TTC549 (cell line): ENCODE data around the gene RNU11.
"Not testable (repeated sequence)": the region's sequence is repeated elsewhere in the genome, so short reads cannot be mapped to it uniquely, and the experiment has no call there.

Experiments used
- FAIRE-seq: peaks from 2 replicates; lab custom pipeline; 2012; peaks lifted over from hg19 to GRCh38; lab: Jason Lieb, UNC

Gene RNU11

GRCh38 chr1:28663871-28664470 is 15.6 kb downstream of the RNU11 start:
- FAIRE-seq, result no peak

GRCh38 chr1:28666806-28667205 is 18.4 kb downstream of the RNU11 start:
- no peak for FAIRE-seq

GRCh38 chr1:28668191-28668955 is 20.0 kb downstream of the RNU11 start, which contains the start of gene GMEB1:
Gene GMEB1, plus strand, starts transcription at chr1:28668784. Its CDS starts 14,829 bp downstream, at chr1:28683613.
- no peak for FAIRE-seq

- FAIRE-seq, result no peak
Measured at GRCh38 chr1:28668956-28669723, 20.7 kb downstream of the RNU11 start.

GRCh38 chr1:28671254-28671780 is 22.9 kb downstream of the RNU11 start:
- FAIRE-seq, result no peak

- not testable (repeated sequence) for FAIRE-seq
Measured at GRCh38 chr1:28672971-28673370, 24.6 kb downstream of the RNU11 start.

GRCh38 chr1:28675924-28676257 is 27.5 kb downstream of the RNU11 start:
- no peak for FAIRE-seq

- no peak for FAIRE-seq
Measured at GRCh38 chr1:28680151-28680550, 31.8 kb downstream of the RNU11 start.

- FAIRE-seq, result no peak
Measured at GRCh38 chr1:28682840-28683239, 34.4 kb downstream of the RNU11 start.

GRCh38 chr1:28684937-28685336 is 36.5 kb downstream of the RNU11 start:
- FAIRE-seq, result no peak

GRCh38 chr1:28691627-28692026 is 43.2 kb downstream of the RNU11 start:
- FAIRE-seq, result not testable (repeated sequence)
